IPS-18a (cell line): ENCODE data around the gene C19orf33.

Experiments
- H3K27ac ChIP-seq: one replicate; pipeline ENCODE4 v1.5.1; 2013; ENCODE audit warnings: low read length
- H3K27me3 ChIP-seq: one replicate; pipeline ENCODE4 v1.6.1; 2013; ENCODE audit warnings: mild to moderate bottlenecking, low read length; ENCODE audit not compliant: control insufficient read depth, insufficient read depth
- H3K36me3 ChIP-seq: one replicate; pipeline ENCODE4 v1.6.1; 2013; ENCODE audit warnings: low read depth, low read length; ENCODE audit not compliant: control insufficient read depth
- H3K4me1 ChIP-seq: one replicate; pipeline ENCODE4 v1.6.1; 2013; ENCODE audit warnings: low read depth, low read length; ENCODE audit not compliant: control insufficient read depth
- H3K4me3 ChIP-seq: one replicate; pipeline ENCODE4 v1.5.1; 2013; ENCODE audit warnings: low read length
- H3K9ac ChIP-seq: one replicate; pipeline ENCODE4 v1.6.1; 2013; ENCODE audit warnings: mild to moderate bottlenecking, low read length, moderate library complexity
- H3K9me3 ChIP-seq: one replicate; pipeline ENCODE4 v1.6.1; 2013; ENCODE audit warnings: low read depth, low read length; ENCODE audit not compliant: control insufficient read depth

C19orf33 gene

DNA sequence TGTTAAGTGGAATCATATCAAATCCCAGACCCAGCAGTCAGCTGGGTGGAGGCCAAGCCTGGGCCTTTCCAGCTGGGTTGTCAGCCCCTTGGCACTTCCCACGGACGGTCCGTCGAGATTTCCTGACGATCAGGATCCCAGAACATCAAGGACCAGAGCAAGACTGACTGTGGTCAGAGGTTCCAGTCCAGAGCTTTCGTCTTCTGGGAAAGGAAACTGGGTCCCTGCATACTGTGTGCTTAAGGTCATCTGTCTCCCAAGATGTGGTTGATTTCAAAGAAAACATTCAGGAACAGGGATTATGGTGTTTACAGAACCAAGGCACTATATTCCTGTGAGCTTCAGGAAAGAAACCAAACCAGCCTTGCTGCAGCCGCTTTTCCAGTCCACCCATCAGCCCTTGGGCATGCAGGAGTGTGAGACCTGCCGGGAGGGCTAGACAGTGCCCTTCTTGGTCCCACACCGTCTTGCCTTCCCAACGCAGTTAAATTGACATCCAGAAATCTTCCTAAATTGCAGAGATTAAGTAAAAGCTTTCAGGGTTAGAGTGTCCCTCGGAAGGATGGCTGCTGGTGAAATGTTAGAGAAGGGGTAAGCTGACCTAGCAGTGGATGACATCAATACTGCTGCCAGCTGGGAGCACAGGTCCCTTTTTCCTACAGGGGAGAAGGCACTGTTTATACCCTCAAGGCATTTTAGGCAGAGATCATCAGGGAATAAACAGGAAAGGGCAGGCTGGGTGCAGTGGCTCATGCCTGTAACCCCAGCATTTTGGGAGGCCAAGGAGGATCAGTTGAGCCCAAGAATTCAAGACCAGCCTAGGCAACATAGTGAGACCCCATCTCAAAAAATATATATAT, 5.0 kb upstream of the C19orf33 start:
- Histone ChIP-seq H3K4me1 (no peaks in the 10 kb centered on the region), H3K36me3 (no peaks in the 10 kb centered on the region), H3K9ac (no peak overlapping the region), H3K9me3 (no peaks in the 10 kb centered on the region), H3K27me3 (no peaks in the 10 kb centered on the region), H3K4me3 (no peak overlapping the region), H3K27ac (no peak overlapping the region)

DNA sequence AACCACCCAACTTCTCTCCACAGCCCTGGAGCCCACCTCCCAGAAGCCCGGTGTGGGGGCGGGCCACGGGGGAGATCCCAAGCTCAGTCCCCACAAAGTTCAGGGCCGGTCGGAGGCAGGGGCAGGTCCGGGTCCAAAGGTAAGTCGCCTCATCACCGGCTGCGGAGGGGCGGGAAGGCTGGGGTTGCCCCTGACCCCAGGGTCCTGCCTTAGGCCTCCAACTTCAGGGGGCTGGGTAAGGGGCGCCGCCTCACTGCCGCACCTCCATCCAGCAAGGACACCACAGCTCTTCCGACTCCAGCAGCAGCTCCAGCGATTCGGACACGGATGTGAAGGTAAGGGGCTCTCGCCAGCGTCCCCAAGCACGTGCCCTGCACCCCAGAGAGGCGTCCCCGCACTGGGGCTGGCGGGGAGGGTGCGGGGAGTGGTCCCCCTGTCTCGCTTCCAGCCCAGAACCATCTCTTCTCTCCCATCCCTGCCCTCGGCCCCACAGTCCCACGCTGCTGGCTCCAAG, 358 bp downstream of the C19orf33 start:
- Histone ChIP-seq H3K4me1 (peaks cover 5% of the 10 kb centered on the region), H3K36me3 (peaks cover 4% of the 10 kb centered on the region), H3K4me3 (peak overlapping the region; percentile 20), H3K27ac (no peak overlapping the region), H3K9me3 (no peaks in the 10 kb centered on the region), H3K9ac (no peak overlapping the region), H3K27me3 (no peaks in the 10 kb centered on the region)

DNA sequence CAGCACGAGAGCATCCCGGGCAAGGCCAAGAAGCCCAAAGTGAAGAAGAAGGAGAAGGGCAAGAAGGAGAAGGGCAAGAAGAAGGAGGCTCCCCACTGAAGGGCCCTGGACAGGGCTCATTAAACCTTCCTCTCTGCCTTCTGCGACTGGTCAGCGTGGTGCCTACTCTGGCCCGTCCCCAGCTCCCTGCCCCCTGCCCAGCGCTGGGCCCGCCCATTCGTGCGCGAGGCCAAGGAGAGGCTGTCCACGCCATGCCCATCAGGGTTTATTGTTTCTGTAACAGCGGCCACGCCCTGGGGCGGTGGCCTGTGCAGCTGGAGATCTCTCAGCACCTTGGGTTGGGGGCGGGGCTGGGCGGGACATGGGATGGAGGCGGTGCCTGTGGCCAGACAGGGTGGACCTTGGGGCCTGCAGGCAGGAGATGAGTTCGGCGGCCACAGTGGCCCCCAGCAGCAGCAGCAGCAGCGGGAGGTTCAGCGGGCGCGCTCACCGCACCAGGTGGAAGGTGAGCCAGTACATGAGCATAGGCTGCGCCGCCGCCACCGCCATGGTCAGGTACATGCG, 897 bp downstream of the C19orf33 start:
- Histone ChIP-seq H3K9ac (no peak overlapping the region), H3K36me3 (peaks cover 4% of the 10 kb centered on the region), H3K27ac (no peak overlapping the region), H3K27me3 (no peaks in the 10 kb centered on the region), H3K4me1 (peaks cover 5% of the 10 kb centered on the region), H3K9me3 (no peaks in the 10 kb centered on the region), H3K4me3 (peak overlapping the region; percentile 20)

GRCh38 chr19:38306236-38306635, 2.2 kb downstream of the C19orf33 start:
- Histone ChIP-seq H3K27me3 (no peaks in the 10 kb centered on the region), H3K4me1 (peaks cover 5% of the 10 kb centered on the region), H3K36me3 (peaks cover 4% of the 10 kb centered on the region), H3K9ac (no peak overlapping the region), H3K27ac (no peak overlapping the region), H3K4me3 (no peak overlapping the region), H3K9me3 (no peaks in the 10 kb centered on the region)

GRCh38 chr19:38307076-38307475, 3.0 kb downstream of the C19orf33 start:
- Histone ChIP-seq H3K9ac (no peak overlapping the region), H3K27ac (no peak overlapping the region), H3K27me3 (no peaks in the 10 kb centered on the region), H3K36me3 (peaks cover 4% of the 10 kb centered on the region), H3K4me3 (no peak overlapping the region), H3K9me3 (no peaks in the 10 kb centered on the region), H3K4me1 (peaks cover 5% of the 10 kb centered on the region)

DNA sequence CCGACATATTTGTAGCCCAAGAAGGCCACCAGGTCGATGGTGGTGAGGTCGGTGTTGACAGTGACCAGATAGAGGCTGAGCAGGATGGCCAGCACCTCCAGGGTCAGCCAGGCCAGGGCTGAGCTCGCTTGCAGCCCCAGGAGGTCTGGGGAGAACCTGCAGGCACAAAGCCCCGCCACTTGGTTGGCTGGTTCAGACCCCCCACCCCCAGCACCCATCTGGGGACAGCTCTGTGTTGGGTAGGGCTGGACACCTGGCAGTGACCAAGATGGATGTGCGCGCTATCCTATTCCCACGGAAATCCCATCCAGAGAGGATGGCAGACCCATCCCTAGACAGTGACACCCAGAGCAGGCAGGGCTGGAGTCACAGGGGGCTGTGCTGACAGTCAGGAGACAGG, 3.5 kb downstream of the C19orf33 start:
- H3K27me3 ChIP-seq, result no peaks in the 10 kb centered on the region
- H3K27ac ChIP-seq, result no peak overlapping the region
- no peak overlapping the region for H3K4me3 ChIP-seq
- H3K36me3 ChIP-seq, result peaks cover 4% of the 10 kb centered on the region
- H3K9me3 ChIP-seq, result no peaks in the 10 kb centered on the region
- H3K9ac ChIP-seq, result no peak overlapping the region
- H3K4me1 ChIP-seq, result peaks cover 5% of the 10 kb centered on the region

DNA sequence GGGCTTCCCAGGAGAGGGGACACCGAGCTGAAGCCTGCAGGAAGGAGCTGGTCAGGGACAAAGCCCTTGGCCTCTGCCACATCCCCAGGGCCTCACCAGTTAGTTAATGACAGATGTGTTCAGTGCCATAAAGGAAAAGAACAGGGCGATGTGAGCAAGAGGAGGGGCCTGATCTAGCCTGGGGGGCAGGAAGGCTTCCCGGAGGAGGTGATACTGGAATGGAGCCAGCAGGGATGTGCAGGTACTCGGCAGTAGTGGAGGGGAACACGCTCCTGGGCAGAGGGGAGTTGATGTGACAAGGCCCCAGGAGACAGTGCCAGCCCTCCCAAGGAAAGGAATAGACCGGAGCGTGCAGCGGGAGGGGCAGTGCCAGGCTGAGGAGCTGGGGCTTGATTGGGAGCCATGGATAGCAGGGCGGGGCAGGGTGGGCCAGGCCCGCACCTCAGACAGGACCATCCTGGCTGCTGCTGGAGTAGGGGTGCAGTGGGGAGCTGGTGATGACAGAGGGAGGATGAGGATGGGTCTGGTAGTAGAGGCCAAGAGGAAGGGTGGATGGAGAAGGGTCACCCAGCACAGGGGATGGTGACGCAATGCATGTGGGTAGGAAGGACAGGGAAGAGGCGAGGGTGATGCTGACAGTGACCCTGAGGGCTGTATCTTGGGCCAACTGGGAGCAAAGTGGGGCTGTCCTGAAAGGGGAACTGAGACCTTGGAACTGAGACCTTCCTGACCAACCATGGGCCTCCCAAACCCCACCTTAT, 4.1 kb downstream of the C19orf33 start:
- Histone ChIP-seq H3K36me3 (peaks cover 4% of the 10 kb centered on the region), H3K27ac (no peak overlapping the region), H3K4me1 (peaks cover 5% of the 10 kb centered on the region), H3K9ac (no peak overlapping the region), H3K27me3 (no peaks in the 10 kb centered on the region), H3K9me3 (no peaks in the 10 kb centered on the region), H3K4me3 (no peak overlapping the region)

GRCh38 chr19:38308926-38309614, 5.0 kb downstream of the C19orf33 start:
- Histone ChIP-seq H3K27ac (no peak overlapping the region), H3K36me3 (peaks cover 4% of the 10 kb centered on the region), H3K9ac (no peak overlapping the region), H3K27me3 (no peaks in the 10 kb centered on the region), H3K4me3 (no peak overlapping the region), H3K9me3 (no peaks in the 10 kb centered on the region), H3K4me1 (peaks cover 5% of the 10 kb centered on the region)

- Histone ChIP-seq H3K9me3 (no peaks in the 10 kb centered on the region), H3K36me3 (peaks cover 4% of the 10 kb centered on the region), H3K9ac (no peak overlapping the region)
These were observed 5.7 kb downstream of the C19orf33 start for GRCh38 chr19:38309615-38310278.

DNA sequence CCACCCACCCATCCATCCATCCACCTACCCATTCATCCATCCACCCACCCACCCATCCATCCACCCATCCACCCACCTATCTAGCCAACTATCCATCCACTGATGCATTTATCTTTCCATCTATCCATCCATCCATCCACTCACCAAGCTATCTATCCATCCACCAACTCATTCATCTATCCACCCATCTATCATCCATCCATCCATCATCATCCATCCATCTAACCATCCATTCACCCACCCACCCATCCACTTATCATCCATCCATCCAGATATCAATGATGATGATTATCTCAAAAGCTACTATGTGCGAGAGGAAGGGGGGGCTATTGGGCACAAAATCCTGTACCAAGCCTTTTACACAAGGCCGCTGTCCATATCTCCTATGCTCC, 6.2 kb downstream of the C19orf33 start:
- H3K9ac ChIP-seq, result no peak overlapping the region
- H3K36me3 ChIP-seq, result peaks cover 4% of the 10 kb centered on the region
- no peaks in the 10 kb centered on the region for H3K9me3 ChIP-seq
- no peaks in the 10 kb centered on the region for H3K4me1 ChIP-seq
- no peak overlapping the region for H3K27ac ChIP-seq
- no peak overlapping the region for H3K4me3 ChIP-seq
- no peaks in the 10 kb centered on the region for H3K27me3 ChIP-seq

More at GRCh38 chr19:38309615-38310278, 5.7 kb downstream of the C19orf33 start:
- Histone ChIP-seq H3K4me1 (peaks cover under 1% of the 10 kb centered on the region), H3K4me3 (no peak overlapping the region), H3K27me3 (no peaks in the 10 kb centered on the region), H3K27ac (no peak overlapping the region)
